NCI-H2107 treated with DMSO at 0.1 percent for 48 hours (cell line): ENCODE measurements around the gene BUD31.

ENCODE experiments used
- DNase-seq: peaks from one replicate; lab custom pipeline; 2025; ENCODE audit not compliant: unreplicated experiment; lab: John Stamatoyannopoulos, UW

Gene BUD31

GRCh38 chr7:99461221-99461620, 52.5 kb downstream of the BUD31 start:
- no peak for DNase-seq

- DNase-seq, result no peak
Observed at GRCh38 chr7:99465421-99465768, 56.6 kb downstream of the BUD31 start.

DNA sequence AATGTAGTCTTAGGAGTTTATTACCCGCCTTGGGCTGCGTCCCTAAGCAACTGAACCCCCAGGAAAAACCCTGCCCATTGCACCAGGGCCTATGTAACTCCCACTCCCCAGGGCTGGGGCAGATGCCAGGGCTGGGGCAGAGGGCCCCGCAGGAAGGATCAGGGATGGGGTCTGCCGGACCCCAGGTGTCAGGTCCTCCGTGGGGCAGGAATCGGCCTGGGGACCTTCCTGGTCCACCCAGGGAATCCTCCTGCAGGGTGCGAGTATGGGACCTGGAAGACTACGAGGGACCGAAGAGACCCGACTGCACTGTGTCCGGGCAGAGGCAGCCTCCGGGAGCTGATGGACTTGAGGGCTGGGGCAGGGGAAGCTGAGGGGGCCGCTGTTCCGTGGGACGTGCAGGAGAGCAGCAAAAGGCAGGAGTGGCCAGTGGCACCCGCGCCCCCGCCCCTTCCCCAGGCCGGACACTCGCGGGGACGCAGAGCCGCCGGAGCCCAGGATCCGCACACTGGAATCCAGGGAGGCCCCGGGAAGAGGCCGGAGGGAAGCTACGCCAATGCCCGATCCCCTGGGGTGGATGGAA, 59.7 kb downstream of the BUD31 start:
- DNase-seq, result no peak
